ENCODE data around the gene NFYB. TPM values are rescaled to one million over a fixed set of nuclear protein-coding genes. Genes with fewer than 3 reads are reported as not detected.

Gene NFYB
- total and polyA plus RNA-seq, 9 of the 15 experiments (the other 6 are each of a cell fraction or from before 2014, with no cell fraction given), result 14.5 to 51.5 (median 32.3) TPM

GRCh38 chr12:104137902-104138796 is at the start of gene NFYB (continued):
- TF ChIP-seq ZNF318 (IDR thresholded peaks at IDR 0.05; ENCODE audit: borderline replicate concordance in 1 of 2, low read depth in 1 of 2), result no peak
- TF ChIP-seq ZC3H11A (IDR thresholded peaks at IDR 0.05; ENCODE audit: low read depth, low read length), result no peak
- peak; percentile 64 for TF ChIP-seq CHD2 (IDR thresholded peaks at IDR 0.05; ENCODE audit: low read depth, low read length)
- TF ChIP-seq KLF1 (tag; IDR thresholded peaks at IDR 0.05), result no peak
- no peak for TF ChIP-seq CEBPB (tag; IDR thresholded peaks at IDR 0.05)
- TF ChIP-seq MEIS2 (IDR thresholded peaks at IDR 0.05; ENCODE audit: partially characterized antibody), result no peak
- no peak for TF ChIP-seq ZNF764 (CRISPR knock-in tag; IDR thresholded peaks at IDR 0.05; ENCODE audit: low read depth)
- no peak for TF ChIP-seq SRF (CRISPR knock-in tag; IDR thresholded peaks at IDR 0.05)
- TF ChIP-seq MCM5 (IDR thresholded peaks at IDR 0.05; ENCODE audit: low read depth), result no peak
- no peak for TF ChIP-seq MED1 (CRISPR knock-in tag; IDR thresholded peaks at IDR 0.05; ENCODE audit: borderline replicate concordance)
- no peak for TF ChIP-seq NBN (IDR thresholded peaks at IDR 0.05; ENCODE audit: low read depth)
- TF ChIP-seq NR4A1 (CRISPR knock-in tag; IDR thresholded peaks at IDR 0.05), result no peak
- TF ChIP-seq NR4A1 (tag; IDR thresholded peaks at IDR 0.05), result peak; percentile 37
- TF ChIP-seq E2F1 (CRISPR knock-in tag; IDR thresholded peaks at IDR 0.05), result peak; percentile 59; the same call in 1 of the 2 replicates
- 0 out of 2 replicates have a peak, but pooled peaks have one; percentile 54 for TF ChIP-seq ETV5 (CRISPR knock-in tag; IDR thresholded peaks at IDR 0.05; ENCODE audit: low read depth)
- no peak for TF ChIP-seq ZNF436 (CRISPR knock-in tag; IDR thresholded peaks at IDR 0.05)
- no peak for TF ChIP-seq CBX8 (IDR thresholded peaks at IDR 0.05; ENCODE audit: borderline replicate concordance, extremely low read depth, low read depth, low read length, poor library complexity, severe bottlenecking)
- no peak for TF ChIP-seq ZNF3 (CRISPR knock-in tag; IDR thresholded peaks at IDR 0.05)
- no peak for TF ChIP-seq SREBF1 (IDR thresholded peaks at IDR 0.05; ENCODE audit: borderline replicate concordance, low read depth, low read length)

All from K562 (cell line).